SK-N-SH (cell line): ENCODE data around the gene VAMP5. TPM values are rescaled to one million over a fixed set of nuclear protein-coding genes. Genes with fewer than 3 reads are reported as not detected.
A peak's percentile ranks its signal among the peaks of the same experiment; 100 is the strongest.
"Not testable (repeated sequence)": the region's sequence is repeated elsewhere in the genome, so short reads cannot be mapped to it uniquely, and the experiment has no call there.

Experiments used
- CTCF ChIA-PET: fragments of 300-600, 350-600 bp; formaldehyde crosslinking; extraction: SDS; loops from one replicate; lab custom pipeline; 2021; lab: Yijun Ruan, JAX
- POLR2A ChIA-PET: fragments of 350-600 bp; sonication (Branson Sonifier 250); formaldehyde crosslinking; extraction: SDS; loops from one replicate; lab custom pipeline; 2020; ENCODE audit warnings: antibody characterized with exemption, inconsistent platforms; lab: Yijun Ruan, JAX
- DNase-seq: peaks from one replicate; pipeline ENCODE4 v3.0.0; 2012
- H2AFZ ChIP-seq: fragments of 200-600 bp; sonication (generic); 2 replicates; pipeline ENCODE4 v1.8.1; 2016; ENCODE audit warnings: antibody characterized with exemption, mild to moderate bottlenecking, low read depth
- H3F3A ChIP-seq: fragments of 200-600 bp; sonication (generic); replicated peaks from 2 replicates; pipeline ENCODE3; 2016; ENCODE audit warnings: antibody characterized with exemption, mild to moderate bottlenecking; ENCODE audit not compliant: insufficient read depth
- H3K27ac ChIP-seq, 2 experiments: fragments of 200-500 bp in 1 of 2; fragments of 200-600 bp in 1 of 2; sonication (Bioruptor generic) in 1 of 2; sonication (generic), shearing (Covaris generic) in 1 of 2; 2 replicates each; pipeline versions ENCODE4 v1.5.1 to v1.6.1; 2014 to 2016; ENCODE audit warnings: low read depth in 2 of 2, inconsistent platforms in 1 of 2, low read length in 1 of 2, mild to moderate bottlenecking in 1 of 2, mixed read lengths in 1 of 2
- H3K27me3 ChIP-seq: fragments of 200-600 bp; sonication (generic), shearing (Covaris generic); 2 replicates; pipeline ENCODE4 v1.6.1; 2016; ENCODE audit warnings: mixed run types; ENCODE audit not compliant: insufficient read depth
- H3K36me3 ChIP-seq, 2 experiments: fragments of 200-500 bp in 1 of 2; fragments of 200-600 bp in 1 of 2; sonication (Bioruptor generic) in 1 of 2; sonication (generic) in 1 of 2; replicated peaks in 1 of 2; 2 replicates each; pipeline versions ENCODE3 to v1.5.1; 2014 to 2016; ENCODE audit warnings: low read length in 1 of 2, mild to moderate bottlenecking in 1 of 2; ENCODE audit not compliant: insufficient read depth in 2 of 2, control insufficient read depth in 1 of 2
- H3K4me1 ChIP-seq, 2 experiments: fragments of 200-500 bp in 1 of 2; fragments of 200-600 bp in 1 of 2; sonication (Bioruptor generic) in 1 of 2; sonication (generic), shearing (Covaris generic) in 1 of 2; 2 replicates each; pipeline versions ENCODE4 v1.5.1 to v1.6.1; 2014 to 2016; ENCODE audit warnings: low read depth in 1 of 2, low read length in 1 of 2, mixed run types in 1 of 2; ENCODE audit not compliant: insufficient read depth in 2 of 2, control insufficient read depth in 1 of 2
- H3K4me2 ChIP-seq: fragments of 200-600 bp; sonication (generic), shearing (Covaris generic); 2 replicates; pipeline ENCODE4 v1.6.1; 2017; ENCODE audit warnings: mixed run types
- H3K4me3 ChIP-seq, 2 experiments: fragments of 200-500 bp in 1 of 2; fragments of 200-600 bp in 1 of 2; sonication (Bioruptor generic) in 1 of 2; sonication (generic), shearing (Covaris generic) in 1 of 2; 2 replicates each; pipeline versions ENCODE4 v1.5.1 to v1.8.1; 2014 to 2016; ENCODE audit warnings: low read depth in 2 of 2, inconsistent platforms in 1 of 2, low read length in 1 of 2, mild to moderate bottlenecking in 1 of 2, mixed read lengths in 1 of 2, moderate library complexity in 1 of 2
- H3K79me2 ChIP-seq: fragments of 200-600 bp; sonication (generic); 2 replicates; pipeline ENCODE4 v1.8.1; 2017; ENCODE audit warnings: mild to moderate bottlenecking; ENCODE audit not compliant: insufficient read depth
- H3K9ac ChIP-seq: fragments of 200-600 bp; sonication (generic); 2 replicates; pipeline ENCODE4 v1.6.1; 2017; ENCODE audit warnings: mixed run types
- H3K9me2 ChIP-seq: fragments of 200-600 bp; sonication (generic); 2 replicates; pipeline ENCODE4 v1.6.1; 2017; ENCODE audit warnings: mixed run types
- H3K9me3 ChIP-seq: fragments of 200-600 bp; sonication (generic); 2 replicates; pipeline ENCODE4 v1.6.1; 2017; ENCODE audit warnings: mixed run types, mild to moderate bottlenecking, moderate library complexity
- H4K20me1 ChIP-seq: fragments of 200-600 bp; sonication (generic); 2 replicates; pipeline ENCODE4 v1.6.1; 2017; ENCODE audit warnings: mild to moderate bottlenecking, mixed run types; ENCODE audit not compliant: insufficient read depth
- ELF1 ChIP-seq: IDR thresholded peaks from 2 replicates; pipeline ENCODE4 v1.4.0; 2012
- MXI1 ChIP-seq: IDR thresholded peaks from 2 replicates; pipeline ENCODE4 v1.6.1; 2012; ENCODE audit warnings: mild to moderate bottlenecking, low read depth, low read length, improper control_type of control experiment
- PBX3 ChIP-seq: IDR thresholded peaks from 2 replicates; pipeline ENCODE4; 2012
- RAD21 ChIP-seq: IDR thresholded peaks from 2 replicates; pipeline ENCODE4 v1.6.1; 2012; ENCODE audit warnings: mild to moderate bottlenecking, low read length
- SIN3A ChIP-seq: IDR thresholded peaks from 2 replicates; pipeline ENCODE4 v1.6.1; 2012; ENCODE audit warnings: low read depth, mild to moderate bottlenecking, low read length, moderate library complexity, borderline replicate concordance
- SMC3 ChIP-seq: IDR thresholded peaks from 2 replicates; pipeline ENCODE4 v1.6.1; 2012; ENCODE audit warnings: low read depth, low read length, improper control_type of control experiment
- TAF1 ChIP-seq: IDR thresholded peaks from 2 replicates; pipeline ENCODE4 v1.6.1; 2012; ENCODE audit warnings: low read depth, mild to moderate bottlenecking, low read length, moderate library complexity, borderline replicate concordance
- TCF12 ChIP-seq: IDR thresholded peaks from 2 replicates; pipeline ENCODE4 v1.4.0; 2012
- USF2 ChIP-seq: fragments of 150-350 bp; IDR thresholded peaks from 2 replicates; pipeline ENCODE4 v1.6.1; 2017; ENCODE audit warnings: antibody characterized with exemption, low read length, low read depth, borderline replicate concordance
- WGBS: methylation state at CpG from one replicate; pipeline ENCODE4 v1.1.6; 2017; ENCODE audit warnings: low lambda C conversion rate; 5-methylcytosine and 5-hydroxymethylcytosine counted together
- polyA plus RNA-seq, 3 experiments: library from polyadenylated mRNA; depleted of rRNA; stranded (reverse); fragments of >200 nt; gene quantifications; 2 replicates each; pipeline ENCODE4 v1.2.3, GENCODE V29; 2012
- TF ChIP-seq, protein P1 (sequence below): IDR thresholded peaks from 2 replicates; pipeline ENCODE4 v1.4.0; 2012; ENCODE audit warnings: low read depth
- TF ChIP-seq, protein P2 (sequence below): fragments of 150-350 bp; IDR thresholded peaks from 2 replicates; pipeline ENCODE4 v1.6.1; 2016; ENCODE audit warnings: mild to moderate bottlenecking, low read depth, low read length
- TF ChIP-seq, protein P3 (sequence below): fragments of 200-600 bp; sonication (generic); IDR thresholded peaks from 2 replicates; pipeline ENCODE4 v1.6.1; 2017; ENCODE audit warnings: antibody characterized with exemption, mild to moderate bottlenecking, moderate library complexity

The VAMP5 gene
- polyA plus RNA-seq, 1 of the 3 experiments (the other 2 are of a cell fraction) = 12.0 TPM

- Histone ChIP-seq H3F3A (peaks cover 4% of the 10 kb centered on the region), H3K4me1 (no peaks in the 10 kb centered on the region; a peak in 2 of 4 replicates), H3K79me2 (peaks cover 42% of the 10 kb centered on the region), H3K9ac (no peak overlapping the region), H3K36me3 (peaks cover 6 to 33% of the 10 kb centered on the region in 2 experiments), H2AFZ (no peak overlapping the region), H4K20me1 (no peaks in the 10 kb centered on the region), H3K27ac (no peak overlapping the region), H3K27me3 (no peaks in the 10 kb centered on the region), H3K9me3 (no peaks in the 10 kb centered on the region), H3K4me3 (no peak overlapping the region), H3K4me2 (no peak overlapping the region), H3K9me2 (no peaks in the 10 kb centered on the region)
- 100% methylated on average over 1 of the region's 1 CpG for WGBS
- ChIA-PET CTCF (interaction anchor here (16.6 kb wide), 1 partner anchor 136 kb away, joined by 364 read pairs; the partner anchor contains the start of gene SH2D6), POLR2A (no interaction called here)
- DNase-seq = no peak
- TF ChIP-seq RAD21 (no peak), TCF12 (no peak), MXI1 (no peak), TAF1 (no peak), PBX3 (no peak), USF2 (no peak), ELF1 (no peak), SMC3 (no peak), SIN3A (no peak)
- TF ChIP-seq, protein P1, sequence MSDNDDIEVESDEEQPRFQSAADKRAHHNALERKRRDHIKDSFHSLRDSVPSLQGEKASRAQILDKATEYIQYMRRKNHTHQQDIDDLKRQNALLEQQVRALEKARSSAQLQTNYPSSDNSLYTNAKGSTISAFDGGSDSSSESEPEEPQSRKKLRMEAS = no peak
- TF ChIP-seq, protein P2, sequence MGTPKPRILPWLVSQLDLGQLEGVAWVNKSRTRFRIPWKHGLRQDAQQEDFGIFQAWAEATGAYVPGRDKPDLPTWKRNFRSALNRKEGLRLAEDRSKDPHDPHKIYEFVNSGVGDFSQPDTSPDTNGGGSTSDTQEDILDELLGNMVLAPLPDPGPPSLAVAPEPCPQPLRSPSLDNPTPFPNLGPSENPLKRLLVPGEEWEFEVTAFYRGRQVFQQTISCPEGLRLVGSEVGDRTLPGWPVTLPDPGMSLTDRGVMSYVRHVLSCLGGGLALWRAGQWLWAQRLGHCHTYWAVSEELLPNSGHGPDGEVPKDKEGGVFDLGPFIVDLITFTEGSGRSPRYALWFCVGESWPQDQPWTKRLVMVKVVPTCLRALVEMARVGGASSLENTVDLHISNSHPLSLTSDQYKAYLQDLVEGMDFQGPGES = no peak
- TF ChIP-seq, protein P3, sequence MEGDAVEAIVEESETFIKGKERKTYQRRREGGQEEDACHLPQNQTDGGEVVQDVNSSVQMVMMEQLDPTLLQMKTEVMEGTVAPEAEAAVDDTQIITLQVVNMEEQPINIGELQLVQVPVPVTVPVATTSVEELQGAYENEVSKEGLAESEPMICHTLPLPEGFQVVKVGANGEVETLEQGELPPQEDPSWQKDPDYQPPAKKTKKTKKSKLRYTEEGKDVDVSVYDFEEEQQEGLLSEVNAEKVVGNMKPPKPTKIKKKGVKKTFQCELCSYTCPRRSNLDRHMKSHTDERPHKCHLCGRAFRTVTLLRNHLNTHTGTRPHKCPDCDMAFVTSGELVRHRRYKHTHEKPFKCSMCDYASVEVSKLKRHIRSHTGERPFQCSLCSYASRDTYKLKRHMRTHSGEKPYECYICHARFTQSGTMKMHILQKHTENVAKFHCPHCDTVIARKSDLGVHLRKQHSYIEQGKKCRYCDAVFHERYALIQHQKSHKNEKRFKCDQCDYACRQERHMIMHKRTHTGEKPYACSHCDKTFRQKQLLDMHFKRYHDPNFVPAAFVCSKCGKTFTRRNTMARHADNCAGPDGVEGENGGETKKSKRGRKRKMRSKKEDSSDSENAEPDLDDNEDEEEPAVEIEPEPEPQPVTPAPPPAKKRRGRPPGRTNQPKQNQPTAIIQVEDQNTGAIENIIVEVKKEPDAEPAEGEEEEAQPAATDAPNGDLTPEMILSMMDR = no peak
- TF ChIP-seq, all 33 proteins: peak for 0
Measured at GRCh38 chr2:85558160-85558559, 26.1 kb upstream of the VAMP5 start.

GRCh38 chr2:85560403-85560726 lies 23.9 kb upstream of the VAMP5 start:
- Histone ChIP-seq H3K36me3 (peaks cover 6 to 25% of the 10 kb centered on the region in 2 experiments), H3K9ac (peak overlapping the region; percentile 86), H3K4me2 (peak overlapping the region; percentile 80), H2AFZ (peak overlapping the region; percentile 100; the same call in 1 of the 2 replicates), H3K4me3 (peak overlapping the region; percentile 65 to 97), H3K79me2 (peaks cover 42% of the 10 kb centered on the region)
- POLR2A ChIA-PET = interaction anchor here (1.0 to 2.3 kb wide), 7 partner anchors 8 to 142 kb away, joined by 4 to 19 read pairs (median 5); partner anchors contain the start of genes C2orf68, MAT2A and SH2D6
- H3F3A ChIP-seq, H3K27ac ChIP-seq, H3K9me3 ChIP-seq, H3K4me1 ChIP-seq, DNase-seq, H3K27me3 ChIP-seq, H3K9me2 ChIP-seq, H4K20me1 ChIP-seq: not testable (repeated sequence)
- CTCF ChIA-PET = interaction anchor here (0.7 to 16.6 kb wide), 7 partner anchors 8 to 260 kb away, joined by 3 to 364 read pairs (median 5); partner anchors contain the start of genes MAT2A and SH2D6
- 66% methylated on average over 12 of the region's 12 CpGs for WGBS
